Activated effector memory CD4-positive, alpha-beta T cell treated with anti-CD3 and anti-CD28 coated beads, Interleukin-2, amount 50 U/mL, for 16 hours (primary cell): ENCODE results near the gene PCBD2.
"Not testable (repeated sequence)": the region's sequence is repeated elsewhere in the genome, so short reads cannot be mapped to it uniquely, and the experiment has no call there.

Experiments
- DNase-seq: peaks from one replicate; pipeline ENCODE4 v3.0.0-alpha.2; 2020

PCBD2 gene

DNA sequence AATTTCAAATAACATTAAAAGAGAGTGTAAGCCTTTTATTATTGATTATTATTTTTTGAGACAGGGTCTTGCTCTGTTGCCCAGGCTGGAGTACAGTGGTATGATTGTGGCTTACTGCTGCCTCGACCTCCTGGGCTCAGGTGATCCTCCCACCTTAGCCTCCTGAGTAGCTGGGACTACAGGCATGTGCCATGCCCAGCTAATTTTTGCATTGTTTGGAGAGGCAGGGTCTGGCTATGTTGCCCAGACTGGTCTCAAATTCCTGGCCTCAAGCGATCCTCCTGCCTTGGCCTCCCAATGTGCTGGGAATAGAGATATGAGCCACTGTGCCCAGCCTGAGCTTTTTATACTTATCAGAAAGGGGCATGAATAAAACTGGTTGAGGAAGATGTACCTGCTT, 5.8 kb downstream of the PCBD2 start:
- not testable (repeated sequence) for DNase-seq

DNA sequence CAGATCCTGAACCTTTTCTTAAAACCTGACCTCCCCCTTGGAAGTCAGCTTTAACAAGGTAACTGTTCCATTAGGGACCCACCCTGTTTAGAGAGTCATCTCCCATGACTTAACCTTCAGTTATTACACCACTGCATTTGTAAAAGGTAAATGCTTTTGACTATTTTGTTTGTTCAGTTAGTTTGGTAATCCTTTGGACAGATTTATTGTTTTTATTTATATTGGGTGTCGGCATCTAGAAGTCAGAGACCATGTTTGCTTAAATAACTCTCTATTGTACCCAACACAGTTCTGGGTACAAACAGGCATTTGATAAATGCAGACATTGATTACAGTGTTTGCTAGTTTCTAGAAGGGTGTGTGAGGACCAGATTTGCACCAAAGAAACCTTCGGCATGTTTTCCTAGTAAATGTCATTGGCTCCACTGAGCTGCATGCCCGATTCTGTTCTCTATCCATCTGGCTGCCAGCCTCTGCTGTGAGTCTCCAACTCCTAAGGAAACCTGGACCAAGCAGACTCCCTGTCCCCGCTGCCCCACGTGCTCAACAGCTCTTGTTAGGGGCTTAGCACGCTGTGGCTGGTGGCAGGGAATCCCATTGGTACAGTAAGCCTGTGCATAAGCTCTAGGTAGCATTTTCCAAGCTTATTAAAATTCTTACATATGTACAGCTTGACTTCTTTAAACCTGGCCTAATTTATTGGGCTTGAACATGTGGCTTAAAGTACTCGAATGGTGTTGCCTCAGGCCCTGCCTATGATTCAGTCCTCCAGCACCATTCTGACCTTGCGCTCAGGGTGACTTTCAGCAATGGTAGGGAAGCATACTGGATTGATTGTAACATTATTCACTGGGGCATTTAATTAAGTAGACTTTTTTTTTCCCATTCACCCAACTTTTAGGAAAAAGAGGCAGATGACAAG, 6.6 kb downstream of the PCBD2 start:
- no peak for DNase-seq

DNA sequence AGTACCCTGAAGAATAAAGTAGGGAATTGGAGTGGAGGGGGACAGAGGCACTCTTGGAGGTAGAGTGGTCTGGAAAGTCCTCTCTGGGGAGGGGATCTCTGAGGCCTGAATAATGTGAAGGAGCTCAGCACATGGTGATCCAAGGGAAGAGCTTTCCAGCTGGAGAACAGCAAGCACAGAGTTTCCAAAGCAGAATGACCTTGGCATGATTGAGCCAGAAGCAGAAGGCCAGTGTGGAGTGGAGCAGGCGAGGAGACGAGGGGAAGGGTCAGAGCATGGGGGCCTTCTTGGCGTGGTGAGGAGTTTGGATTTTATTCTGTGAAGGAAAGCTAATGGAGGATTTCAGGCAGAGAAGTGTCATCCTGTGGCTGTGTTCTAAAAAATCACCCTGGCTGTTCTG, 8.3 kb downstream of the PCBD2 start:
- no peak for DNase-seq

DNA sequence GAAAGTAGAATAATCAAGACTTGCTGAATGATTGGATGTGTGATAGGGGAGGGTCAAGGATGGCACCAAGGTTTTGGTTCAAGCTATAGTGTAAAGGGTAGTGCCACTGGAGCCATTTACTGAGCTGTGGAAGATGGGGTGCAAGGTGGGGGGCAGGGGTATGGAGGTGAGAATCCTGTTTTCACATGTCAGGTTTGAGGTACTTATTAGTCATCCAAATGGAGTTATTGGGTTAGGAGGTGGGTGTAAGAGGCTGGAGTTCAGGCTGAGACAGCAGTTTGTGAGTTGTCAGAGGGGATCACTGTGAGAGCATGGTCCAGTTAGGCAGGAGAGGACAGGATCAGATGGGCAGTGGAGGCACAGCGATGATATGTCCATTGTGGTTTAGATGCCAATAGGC, 8.9 kb downstream of the PCBD2 start:
- no peak for DNase-seq

DNA sequence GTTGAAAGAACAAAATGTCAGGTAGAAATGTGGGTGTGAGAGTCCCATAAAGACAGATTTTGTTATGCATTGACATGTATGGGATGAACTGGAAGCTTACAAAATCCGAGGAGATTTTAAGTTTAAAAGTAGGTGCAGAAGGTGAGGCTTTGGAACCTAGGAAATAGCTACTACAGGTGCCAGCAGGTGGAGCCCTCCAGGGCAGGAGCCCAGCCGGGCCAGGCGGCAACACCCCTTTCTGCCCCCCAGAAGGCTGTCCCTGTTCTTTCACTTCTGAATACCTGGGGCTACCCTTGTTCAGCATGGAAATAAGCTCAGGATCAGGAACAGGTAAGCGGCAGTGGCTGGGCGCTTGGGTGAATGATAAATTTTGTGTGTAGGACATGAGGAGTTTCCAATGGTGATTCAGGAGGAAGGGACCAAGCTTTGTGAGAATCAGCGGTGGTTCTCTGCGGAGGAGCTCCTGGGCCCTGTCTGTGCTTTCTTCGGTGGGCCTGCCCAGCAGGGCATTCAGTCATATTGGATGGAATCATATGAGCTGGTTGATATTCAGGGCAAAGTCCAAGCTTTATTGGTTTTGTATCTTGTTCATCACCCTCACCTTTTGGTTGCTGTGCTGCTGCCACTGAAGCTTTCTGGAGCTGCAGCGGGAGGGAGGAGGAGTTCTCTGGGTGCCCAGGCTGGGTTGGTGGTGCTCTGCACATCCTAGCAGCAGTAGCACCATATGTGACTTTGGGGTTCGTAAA, 12.3 kb downstream of the PCBD2 start:
- DNase-seq: no peak

DNA sequence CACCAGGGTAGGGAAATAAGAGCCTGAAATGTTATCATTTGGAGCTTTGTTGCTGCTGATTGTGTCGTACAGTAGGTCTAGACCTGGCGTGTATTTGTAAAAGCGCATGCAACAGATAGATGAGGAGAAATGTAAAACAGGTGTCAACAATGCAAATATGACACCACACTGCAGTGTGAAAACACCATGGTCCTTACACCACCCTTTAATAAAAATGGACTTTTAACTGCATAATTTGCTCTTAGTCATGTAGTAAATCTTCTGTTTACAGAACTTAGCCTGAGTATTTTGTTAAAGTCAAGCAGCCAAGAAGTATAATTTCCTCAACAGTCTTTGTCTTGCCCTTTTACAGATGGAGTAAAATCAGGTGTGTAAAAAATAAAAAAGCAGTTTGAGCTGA, 13.9 kb downstream of the PCBD2 start:
- DNase-seq: no peak

DNA sequence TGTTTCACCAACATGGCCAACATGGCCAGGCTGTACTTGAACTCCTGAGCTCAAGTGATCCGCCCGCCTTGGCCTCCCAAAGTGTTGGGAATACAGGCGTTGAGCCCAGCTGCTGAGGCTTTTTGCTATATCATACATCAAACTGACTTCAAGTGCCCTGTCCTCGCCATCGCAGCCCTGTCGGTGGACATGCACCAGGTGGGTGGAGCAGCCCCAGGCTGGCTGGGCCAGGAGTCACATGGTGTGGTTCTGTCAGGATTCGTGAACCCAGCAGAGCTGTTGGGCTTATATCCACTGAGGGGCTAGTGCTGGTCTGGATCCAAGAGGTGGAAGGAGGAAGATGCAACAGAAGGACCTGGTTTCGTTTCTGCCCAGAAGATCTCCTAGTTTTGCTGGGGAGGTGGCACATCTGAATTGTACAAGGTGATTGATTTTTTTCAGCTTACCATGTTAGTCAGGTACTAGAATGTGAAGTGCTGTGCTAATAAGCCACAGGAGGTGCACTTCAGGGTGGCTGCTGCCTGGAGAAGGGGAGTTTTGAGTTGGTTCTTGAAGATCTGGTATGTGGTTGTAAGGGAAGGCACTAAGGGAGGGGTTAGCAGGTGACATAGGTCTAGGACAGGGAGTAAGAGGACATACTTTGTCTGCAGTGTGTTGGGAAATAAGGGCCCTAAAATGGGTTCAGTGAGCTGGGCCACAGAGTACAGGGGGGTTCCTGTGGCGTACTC, 16.1 kb downstream of the PCBD2 start:
- no peak for DNase-seq

DNA sequence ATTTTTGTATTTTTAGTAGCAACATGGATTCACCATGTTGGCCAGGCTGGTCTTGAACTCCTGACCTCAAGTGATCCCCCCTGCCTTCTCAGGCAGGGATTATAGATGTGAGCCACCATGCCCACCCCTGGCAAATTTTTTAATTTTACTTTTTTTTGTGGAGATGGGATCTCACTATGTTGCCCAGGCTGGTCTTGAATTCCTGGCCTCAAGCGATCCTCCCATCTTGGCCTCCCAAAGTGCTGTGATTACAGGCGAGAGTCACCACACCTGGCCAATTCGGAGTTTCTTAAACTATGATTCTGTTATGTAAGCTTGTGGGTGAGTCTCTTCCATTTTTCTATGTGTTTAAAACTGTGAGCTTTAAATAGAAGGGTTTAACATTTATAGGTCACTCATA, 27.6 kb downstream of the PCBD2 start:
- no peak for DNase-seq

DNA sequence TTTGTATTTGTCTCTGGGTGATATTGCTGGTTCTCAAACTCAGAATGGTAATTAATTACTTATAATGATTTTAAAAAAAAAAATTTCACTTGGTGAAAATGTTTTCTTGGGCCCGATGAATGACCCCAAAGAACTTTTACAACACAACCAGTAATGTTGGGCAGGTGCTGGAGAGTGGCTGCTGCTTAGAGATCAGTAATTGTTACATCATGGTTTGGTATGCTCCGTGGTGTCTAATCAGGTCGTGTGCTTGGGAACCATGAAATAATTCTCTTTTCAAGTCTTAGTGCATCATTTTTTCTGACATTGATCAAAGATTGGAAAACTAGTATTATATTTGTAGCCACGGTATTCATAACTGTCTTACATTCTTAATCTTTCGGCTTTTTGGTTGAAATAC, 29.3 kb downstream of the PCBD2 start:
- DNase-seq: no peak

DNA sequence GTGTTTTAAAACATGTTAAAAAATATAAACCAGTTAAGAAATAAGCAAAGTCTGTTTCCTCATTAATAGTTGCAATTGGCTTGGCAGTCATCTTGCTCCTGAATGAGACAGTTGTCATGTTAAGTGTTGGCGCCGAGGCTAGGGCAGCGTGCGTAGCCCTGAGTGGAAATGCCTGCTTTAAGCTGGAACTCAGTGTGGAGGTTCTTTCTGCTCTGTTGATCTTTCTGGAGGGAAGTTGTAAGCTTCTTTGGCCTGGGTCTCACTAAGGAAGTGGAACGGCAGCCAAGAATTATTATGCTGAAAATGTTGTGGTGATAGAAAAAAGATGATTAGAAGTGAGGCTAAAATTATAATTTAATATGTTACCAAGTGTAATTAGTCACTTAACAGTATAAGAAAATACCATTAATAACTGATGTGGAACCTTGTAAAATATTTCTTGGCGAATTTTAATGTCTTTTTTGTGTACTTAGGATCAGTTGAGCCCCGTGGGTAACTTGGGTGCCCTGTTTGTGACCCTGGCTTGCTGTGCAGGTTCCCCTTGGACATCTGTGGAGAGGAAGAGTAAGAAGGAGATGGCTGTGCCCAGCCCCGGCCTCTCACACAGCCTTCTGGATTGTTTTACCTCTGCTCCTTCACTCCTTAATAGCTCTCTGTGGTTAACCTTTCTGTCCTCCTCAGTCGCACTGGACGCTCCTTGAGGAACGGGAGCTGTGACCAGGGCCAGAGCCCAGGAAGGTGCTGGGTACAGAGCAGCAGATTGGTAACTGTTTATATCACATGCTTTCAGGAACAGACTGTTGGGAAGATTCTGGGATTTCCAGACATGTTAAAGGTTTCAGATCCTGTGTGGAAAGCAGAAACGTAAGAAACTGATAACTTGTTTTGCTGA, 31.0 kb downstream of the PCBD2 start:
- DNase-seq: no peak

DNA sequence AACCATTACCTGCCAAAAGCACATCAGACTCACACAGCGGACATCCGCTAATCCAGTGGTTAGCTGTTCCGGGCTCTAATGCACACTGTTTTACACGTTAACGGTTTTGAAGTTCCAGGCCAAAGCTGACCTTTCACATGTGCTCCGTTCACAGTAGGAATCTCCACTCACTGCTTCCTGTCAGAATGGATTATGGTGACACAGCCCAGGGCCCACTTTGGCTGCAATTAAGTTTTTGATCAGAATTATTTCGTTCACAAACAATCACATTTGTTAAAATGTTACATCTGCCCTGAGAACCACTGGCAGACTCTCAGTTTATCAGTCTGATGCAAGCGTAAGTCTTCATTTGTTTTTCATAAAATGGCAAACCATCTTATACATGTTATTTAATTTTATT, 32.6 kb downstream of the PCBD2 start:
- no peak for DNase-seq

DNA sequence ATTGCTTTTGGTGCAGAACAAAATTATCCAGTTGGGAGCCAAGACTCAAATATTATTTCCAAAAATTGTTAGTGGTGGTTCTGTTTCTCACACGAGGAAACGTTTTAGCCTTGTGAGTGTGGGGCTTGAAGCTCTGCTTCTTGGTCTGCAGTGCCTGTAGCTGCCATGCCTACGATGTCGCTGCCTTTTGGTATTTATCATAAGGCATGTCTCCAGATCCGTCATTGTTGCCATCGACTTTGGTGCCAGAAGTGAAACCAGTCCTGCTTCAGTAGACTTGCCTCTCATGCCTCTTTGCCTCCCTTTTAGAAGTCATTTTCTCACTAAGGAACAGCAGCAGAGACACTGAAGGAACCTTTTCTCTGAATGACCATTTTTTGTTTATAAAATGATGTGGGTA, 33.1 kb downstream of the PCBD2 start:
- no peak for DNase-seq

DNA sequence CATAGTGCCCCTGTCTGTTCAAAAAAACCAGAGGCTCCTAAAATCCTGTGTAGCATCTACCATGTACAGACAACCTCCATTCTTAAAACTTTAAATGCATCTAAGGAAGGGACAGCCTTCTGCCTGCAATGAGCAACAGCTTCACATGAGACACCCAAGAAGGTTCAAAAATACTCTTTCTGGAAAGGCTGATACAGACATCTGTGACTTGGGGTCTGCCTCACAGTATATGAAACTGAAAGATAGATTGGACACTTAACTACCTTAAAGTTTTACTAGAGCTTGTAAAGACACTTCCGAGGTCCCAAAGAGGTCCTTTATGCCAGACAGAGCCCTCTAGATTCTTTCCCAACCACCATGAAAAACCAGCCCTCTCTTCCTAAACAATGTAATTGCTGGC, 34.6 kb downstream of the PCBD2 start:
- no peak for DNase-seq

DNA sequence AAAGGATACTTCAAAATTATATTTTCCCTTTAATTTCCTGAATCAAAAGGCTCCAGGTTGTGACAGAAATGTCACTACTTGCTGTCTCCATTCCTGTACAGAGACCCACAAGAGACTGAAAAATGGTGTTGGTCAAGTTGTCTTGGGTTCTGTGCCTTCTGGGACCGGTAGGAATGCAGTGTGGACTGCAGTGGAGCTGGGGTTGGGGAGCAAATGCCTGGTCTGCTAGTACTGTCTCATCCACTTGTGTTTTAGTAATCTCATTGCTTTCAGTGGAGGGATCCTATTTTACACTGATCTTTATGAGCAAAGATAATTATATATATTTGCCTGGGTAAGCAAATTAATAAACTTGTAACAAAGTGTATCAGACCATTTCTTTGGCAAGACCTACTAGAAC, 38.6 kb downstream of the PCBD2 start:
- DNase-seq: no peak

DNA sequence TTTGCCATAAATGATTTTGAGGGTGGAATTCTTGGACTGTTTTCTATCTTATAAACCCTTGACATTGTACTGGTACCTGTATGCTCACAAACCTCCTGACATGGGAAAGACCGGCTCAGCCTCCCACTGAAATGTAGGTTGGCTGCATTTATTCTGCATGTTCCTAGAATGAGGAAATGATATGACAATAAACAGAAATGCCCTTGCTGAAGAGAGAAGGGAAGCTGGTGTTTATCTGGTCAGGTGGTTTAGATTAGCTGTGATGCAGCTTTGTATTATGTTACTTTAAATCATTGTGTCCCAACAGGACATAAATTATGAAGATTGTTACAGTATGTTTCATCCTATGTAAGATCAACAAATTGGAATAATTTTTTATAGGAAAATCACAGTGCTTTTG, 39.7 kb downstream of the PCBD2 start:
- no peak for DNase-seq

DNA sequence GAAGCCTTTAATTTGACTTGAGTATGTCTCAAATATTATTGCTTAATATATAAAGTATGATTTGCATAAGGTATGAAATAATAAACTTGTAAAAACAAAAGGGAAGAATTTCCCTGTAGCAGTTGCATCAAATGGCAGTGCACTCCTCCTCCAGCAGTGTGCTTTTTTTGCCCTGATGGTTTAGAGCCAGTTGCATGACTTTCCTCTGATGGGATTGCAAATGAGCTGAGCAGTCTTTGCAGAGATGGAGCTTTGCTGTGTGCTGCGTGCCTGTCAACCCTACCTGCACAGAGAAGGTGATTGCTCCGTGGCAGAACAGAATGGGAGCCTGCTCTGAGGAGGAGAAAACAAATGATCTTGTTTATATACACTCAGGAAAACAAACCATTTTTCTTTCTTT, 40.1 kb downstream of the PCBD2 start:
- no peak for DNase-seq

DNA sequence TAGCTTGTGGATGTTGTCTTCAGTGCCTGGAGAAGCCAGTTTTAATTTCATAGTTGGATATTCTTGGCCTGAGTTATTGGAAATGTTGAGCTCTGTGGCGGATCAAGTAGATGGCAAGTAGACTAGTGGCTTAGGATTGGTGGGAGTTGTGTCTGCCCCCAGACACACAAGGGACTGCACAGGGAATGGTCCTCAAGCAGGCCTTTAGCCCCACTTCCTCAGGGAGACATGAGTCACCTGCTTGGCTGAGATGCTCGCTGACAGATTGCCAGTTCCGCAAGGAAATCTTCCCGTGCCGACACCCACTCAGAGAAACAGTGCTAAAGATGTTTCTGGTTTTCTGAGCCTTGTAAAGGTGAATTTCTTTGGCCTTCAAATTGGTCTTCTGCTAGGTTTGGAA, 44.0 kb downstream of the PCBD2 start:
- DNase-seq: no peak

DNA sequence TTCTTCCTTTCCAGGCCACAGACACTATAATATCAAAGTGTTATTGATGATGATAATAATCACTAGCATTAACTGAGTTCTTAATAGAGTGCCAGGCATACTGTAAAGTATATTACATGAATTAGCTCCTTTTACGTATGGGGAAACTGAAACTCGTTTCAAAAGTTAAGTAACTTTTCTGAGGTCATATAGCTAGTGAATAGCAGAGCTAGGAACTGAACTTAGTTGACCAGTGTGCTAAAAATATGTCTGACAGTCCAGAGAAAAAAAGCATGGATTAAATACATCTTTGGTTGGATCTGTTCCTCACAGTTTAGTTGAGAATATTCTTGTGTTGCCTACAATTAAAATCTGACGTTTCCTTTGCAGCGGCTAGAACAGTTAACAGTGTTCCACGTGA, 44.4 kb downstream of the PCBD2 start:
- DNase-seq: no peak

DNA sequence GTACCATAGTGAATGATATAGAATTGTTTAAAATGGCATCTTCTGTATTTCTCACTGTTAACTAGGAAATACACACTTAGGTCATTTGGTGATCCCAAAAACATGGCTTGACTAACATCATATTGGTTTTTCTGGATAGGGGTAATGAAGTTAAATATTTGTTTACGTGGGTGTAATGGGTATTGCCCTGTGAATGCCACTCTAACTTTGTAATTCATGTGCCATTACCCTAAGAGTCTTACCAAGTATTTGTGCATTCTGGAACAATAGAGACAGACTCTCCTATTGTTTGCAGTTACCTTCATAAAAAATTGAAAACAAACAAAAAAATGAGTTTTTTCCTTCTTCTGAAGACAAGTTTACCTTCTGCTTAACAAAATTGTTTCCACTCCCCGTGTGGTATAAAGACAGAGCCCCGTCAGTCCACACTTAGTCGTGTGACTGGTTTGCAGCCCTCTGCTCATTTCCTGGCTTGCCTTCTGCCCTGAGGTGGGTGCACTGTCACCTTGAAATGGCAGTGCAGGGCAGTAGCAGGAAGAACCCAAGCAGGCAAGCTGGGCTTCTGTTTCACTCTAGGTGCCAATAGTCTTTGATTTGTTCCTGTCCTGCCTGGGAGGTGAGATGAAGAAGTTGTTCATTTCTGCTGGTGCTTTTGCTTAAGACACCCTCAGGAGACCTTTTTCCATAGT, 53.1 kb downstream of the PCBD2 start:
- no peak for DNase-seq

DNA sequence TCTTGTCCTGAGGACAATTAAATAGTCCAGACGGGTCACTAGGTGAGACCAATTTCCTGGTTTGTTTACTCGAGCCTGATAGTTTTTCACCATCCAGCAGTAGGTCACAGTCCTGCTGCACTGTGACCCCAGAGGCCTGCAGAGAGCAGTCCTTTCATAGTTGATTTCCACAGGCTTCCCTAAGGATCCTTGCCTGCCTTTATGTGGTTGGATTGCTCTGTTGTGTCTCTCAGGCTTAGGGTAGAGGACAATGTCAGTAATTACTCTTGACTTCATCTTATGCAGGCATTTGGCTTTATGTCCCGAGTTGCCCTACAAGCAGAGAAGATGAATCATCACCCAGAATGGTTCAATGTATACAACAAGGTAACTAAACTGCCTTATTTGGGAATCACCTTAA, 53.8 kb downstream of the PCBD2 start:
- no peak for DNase-seq

DNA sequence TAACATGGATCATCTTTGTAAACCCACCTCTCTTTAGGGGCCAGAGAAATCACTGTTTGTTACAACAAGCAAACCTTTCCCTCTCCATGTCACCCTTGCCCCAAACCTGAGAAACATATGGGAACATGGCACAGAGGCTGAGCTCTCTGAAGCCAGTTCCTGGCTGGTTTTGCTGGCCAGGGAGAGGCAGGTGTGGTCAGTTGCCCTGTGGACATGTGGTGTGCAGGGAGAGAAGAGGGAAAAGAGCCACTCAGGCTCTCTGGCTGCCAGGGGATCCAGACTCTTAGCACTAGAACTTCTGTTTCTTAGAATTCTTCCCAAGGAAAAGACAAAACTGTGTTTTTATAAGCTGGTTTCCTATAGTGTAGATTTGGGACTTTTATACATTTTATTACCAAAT, 58.2 kb downstream of the PCBD2 start:
- no peak for DNase-seq
